Measurements from ENCODE around the gene TFAP2A. TPM values are rescaled to one million over a fixed set of nuclear protein-coding genes. Genes with fewer than 3 reads are reported as not detected.

Gene TFAP2A
- total RNA-seq, 6 experiments from 2014 or later: 0.07 to 0.18 (median 0.12) TPM; not detected in 3

DNA sequence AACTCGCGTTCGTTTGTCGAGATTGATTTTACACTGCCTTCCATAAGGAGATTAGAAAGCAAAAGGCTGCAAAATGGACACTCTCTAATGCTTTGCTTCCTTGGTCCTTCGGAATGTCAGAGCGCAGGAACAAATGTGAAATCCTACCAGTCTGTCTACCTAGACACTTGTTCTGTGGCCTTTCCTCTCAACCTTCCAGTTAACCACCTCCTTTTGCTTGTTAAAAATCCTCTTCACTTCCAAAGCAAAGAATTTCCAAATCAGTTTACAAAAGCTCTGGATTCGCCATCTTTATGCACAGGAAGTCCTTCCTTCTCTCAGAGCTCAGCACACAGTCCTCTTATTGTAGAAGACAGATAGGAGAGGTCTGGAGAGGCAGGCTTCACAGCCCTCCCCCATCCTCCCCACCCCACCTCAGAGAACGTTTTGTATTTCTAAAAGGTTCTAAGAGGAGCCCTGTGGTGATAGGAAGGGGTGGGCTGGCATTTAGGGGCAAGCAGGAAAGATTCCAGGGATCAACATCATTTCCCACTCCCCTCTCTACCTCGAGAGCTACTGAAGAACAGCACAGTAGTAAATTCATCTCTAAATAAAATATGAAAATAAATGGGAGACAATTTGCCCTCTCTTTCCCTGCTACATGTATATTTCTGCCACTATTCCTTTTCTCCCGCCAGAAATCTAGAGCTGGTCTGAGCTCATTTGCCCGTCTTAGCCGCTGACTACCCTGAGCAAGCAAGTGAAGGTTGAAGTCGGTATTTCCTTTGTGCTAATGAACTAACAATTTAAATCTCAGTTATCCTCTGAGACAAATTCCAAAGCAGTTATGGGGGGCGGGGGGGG lies 18.9 kb downstream of the TFAP2A start:
- Histone ChIP-seq H3K9me3 (no peaks in the 10 kb centered on the region), H3K4me1 (no peaks in the 10 kb centered on the region), H3K4me3 (no peak overlapping the region), H3K27ac (no peak overlapping the region), H3K27me3 (peaks cover 22 to 56% of the 10 kb centered on the region in 2 donors), H3K36me3 (no peaks in the 10 kb centered on the region)
- no peak for TF ChIP-seq POLR2A (IDR thresholded peaks at IDR 0.05)
- TF ChIP-seq, protein P1, sequence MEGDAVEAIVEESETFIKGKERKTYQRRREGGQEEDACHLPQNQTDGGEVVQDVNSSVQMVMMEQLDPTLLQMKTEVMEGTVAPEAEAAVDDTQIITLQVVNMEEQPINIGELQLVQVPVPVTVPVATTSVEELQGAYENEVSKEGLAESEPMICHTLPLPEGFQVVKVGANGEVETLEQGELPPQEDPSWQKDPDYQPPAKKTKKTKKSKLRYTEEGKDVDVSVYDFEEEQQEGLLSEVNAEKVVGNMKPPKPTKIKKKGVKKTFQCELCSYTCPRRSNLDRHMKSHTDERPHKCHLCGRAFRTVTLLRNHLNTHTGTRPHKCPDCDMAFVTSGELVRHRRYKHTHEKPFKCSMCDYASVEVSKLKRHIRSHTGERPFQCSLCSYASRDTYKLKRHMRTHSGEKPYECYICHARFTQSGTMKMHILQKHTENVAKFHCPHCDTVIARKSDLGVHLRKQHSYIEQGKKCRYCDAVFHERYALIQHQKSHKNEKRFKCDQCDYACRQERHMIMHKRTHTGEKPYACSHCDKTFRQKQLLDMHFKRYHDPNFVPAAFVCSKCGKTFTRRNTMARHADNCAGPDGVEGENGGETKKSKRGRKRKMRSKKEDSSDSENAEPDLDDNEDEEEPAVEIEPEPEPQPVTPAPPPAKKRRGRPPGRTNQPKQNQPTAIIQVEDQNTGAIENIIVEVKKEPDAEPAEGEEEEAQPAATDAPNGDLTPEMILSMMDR (IDR thresholded peaks at IDR 0.05): no peak
- no peak for DNase-seq
- 10% methylated on average over 14 of the region's 14 CpGs for WGBS (ENCODE audit: insufficient coverage, low coverage, low lambda C conversion rate, missing lambda C conversion rate)
- intact Hi-C loops (cut with DNase I): no loop called here
- no peak for ATAC-seq

DNA sequence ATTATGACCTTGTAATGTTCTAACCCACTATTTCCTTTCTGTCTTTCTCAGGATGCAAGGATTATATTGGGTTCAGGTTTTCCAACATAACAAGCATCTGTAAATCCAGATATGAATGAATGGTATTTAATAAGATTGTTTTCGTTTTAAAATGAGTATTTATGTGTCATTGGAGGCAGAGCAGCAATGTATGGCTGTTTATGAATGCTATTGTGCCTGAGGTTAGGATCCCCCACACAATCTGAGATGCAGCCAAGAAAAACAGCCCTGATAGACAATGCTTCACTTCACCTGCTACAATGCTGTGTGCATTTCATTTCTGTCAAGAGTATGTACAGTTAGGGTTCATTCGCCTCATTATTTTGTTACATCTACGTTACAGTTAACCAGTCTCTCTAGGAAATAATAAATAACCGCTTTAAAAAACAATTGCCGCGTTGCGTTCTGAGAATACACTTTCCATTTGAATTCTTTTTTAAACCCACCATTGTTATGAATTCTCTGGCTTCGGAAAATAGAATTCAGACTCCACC lies 19.6 kb downstream of the TFAP2A start:
- Histone ChIP-seq H3K27me3 (peaks cover 19 to 56% of the 10 kb centered on the region in 2 donors), H3K4me3 (no peak overlapping the region), H3K4me1 (no peaks in the 10 kb centered on the region), H3K27ac (no peak overlapping the region), H3K36me3 (no peaks in the 10 kb centered on the region), H3K9me3 (no peaks in the 10 kb centered on the region)
- intact Hi-C loops (cut with DNase I): no loop called here
- TF ChIP-seq, protein P1 (IDR thresholded peaks at IDR 0.05): no peak
- TF ChIP-seq POLR2A (IDR thresholded peaks at IDR 0.05): no peak
- ATAC-seq (no peak), DNase-seq (no peak)
- 5% methylated on average over 8 of the region's 8 CpGs for WGBS (ENCODE audit: insufficient coverage, low coverage, low lambda C conversion rate, missing lambda C conversion rate)

DNA sequence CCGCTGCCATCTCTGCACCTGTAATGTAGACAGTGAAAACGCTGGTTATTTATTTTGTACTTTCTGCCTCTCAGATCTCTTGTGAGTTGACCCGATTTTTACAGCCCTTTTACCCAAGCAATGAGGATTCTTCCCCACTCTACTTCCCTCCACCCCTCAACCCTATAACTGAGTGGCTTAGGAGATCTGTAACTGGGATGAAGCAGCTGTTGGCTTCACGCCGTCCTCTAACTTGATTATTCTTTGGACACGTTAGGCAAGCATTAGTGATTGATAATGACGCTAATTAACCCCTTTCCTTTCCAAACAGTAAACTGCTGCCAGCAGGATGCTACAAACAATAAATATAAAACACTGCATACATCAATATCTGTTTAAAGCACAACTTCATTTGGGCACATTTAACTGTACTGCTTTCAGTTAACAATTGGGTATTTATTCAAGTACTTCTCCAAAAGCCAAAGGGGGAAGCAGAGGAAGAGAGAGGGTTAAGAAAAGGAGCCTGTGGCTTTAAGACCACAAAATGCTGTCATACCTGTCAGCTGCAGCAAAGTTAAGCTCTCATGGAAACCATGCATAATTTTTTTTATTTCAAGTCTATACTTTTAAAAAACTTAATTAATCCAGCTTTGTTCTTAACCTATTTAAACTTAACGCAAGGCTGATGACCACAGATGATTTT lies 21.2 kb downstream of the TFAP2A start:
- Histone ChIP-seq H3K4me1 (no peaks in the 10 kb centered on the region), H3K27ac (no peak overlapping the region), H3K4me3 (no peak overlapping the region), H3K27me3 (peaks cover 28 to 65% of the 10 kb centered on the region in 2 donors), H3K9me3 (no peaks in the 10 kb centered on the region), H3K36me3 (no peaks in the 10 kb centered on the region)
- ATAC-seq: no peak
- WGBS (ENCODE audit: insufficient coverage, low coverage, low lambda C conversion rate, missing lambda C conversion rate): 5% methylated on average over 8 of the region's 8 CpGs
- TF ChIP-seq, protein P1 (IDR thresholded peaks at IDR 0.05): no peak
- TF ChIP-seq POLR2A (IDR thresholded peaks at IDR 0.05): no peak
- intact Hi-C loops (cut with DNase I): no loop called here
- DNase-seq: no peak

DNA sequence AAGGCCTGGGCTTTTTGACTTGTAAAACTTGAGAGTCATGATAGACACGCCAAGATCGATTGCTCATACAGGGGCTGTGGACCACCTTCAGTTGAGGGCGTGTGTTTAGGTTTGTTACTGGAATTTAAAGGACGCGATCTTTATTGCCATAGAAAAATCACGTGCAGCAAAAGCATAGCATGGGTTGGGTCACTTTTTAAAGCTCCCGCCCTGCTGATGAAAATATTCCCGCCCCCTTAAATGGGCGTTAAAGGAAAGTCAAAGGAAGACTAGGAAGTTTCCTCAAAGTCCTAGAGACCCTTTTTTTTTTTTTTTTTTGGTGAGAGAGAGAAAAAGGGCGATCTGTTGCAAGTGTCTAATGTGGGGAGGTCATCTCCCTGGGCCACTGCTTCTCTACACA lies 23.1 kb downstream of the TFAP2A start:
- Histone ChIP-seq H3K9me3 (no peaks in the 10 kb centered on the region), H3K4me1 (no peaks in the 10 kb centered on the region), H3K36me3 (no peaks in the 10 kb centered on the region), H3K4me3 (no peak overlapping the region), H3K27me3 (peaks cover 22 to 56% of the 10 kb centered on the region in 2 donors), H3K27ac (no peak overlapping the region)
- no peak for ATAC-seq
- WGBS (ENCODE audit: insufficient coverage, low coverage, low lambda C conversion rate, missing lambda C conversion rate): 4% methylated on average over 10 of the region's 10 CpGs
- no peak for TF ChIP-seq POLR2A (IDR thresholded peaks at IDR 0.05)
- TF ChIP-seq, protein P1 (IDR thresholded peaks at IDR 0.05): no peak
- intact Hi-C loops (cut with DNase I): no loop called here
- no peak for DNase-seq

Measured in right lobe of liver (tissue), 6 donors.